ENCODE results near the gene C1orf50.

Gene C1orf50

DNA sequence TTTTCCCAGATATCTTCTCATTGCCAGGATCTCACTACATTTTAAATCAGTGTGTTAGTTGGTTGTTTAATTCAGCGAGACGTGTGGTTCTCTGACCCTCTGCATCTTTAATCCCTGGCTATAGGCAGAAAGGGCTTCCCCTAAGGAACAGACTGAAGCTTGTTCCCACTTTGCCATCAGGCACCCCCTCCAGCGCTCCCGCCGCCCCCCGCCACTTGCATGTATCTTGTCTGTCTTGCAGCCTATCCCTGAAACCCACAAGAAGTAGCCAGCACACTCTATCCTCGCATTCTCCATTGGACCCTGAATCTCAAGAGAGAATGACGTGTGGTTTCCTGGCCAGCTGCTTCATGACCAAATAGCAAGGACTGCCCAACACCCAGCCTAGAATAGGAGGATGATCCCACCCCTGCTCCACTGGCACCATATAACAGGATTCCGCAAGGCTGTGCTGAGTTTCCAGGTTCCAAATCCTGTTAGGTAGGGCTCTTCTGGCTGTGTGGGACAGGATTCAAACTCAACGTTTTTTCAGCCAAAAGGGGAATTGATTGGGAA is 34.8 kb upstream of the C1orf50 start:
- H3K36me3 ChIP-seq (replicated peaks; ENCODE audit: low read depth, low read length): no peaks in the 10 kb centered on the region
- no peaks in the 10 kb centered on the region for H4K20me1 ChIP-seq (ENCODE audit: insufficient read depth, low read length)
- no peak overlapping the region for H3K4me3 ChIP-seq (ENCODE audit: low read length)
- H3K79me2 ChIP-seq (ENCODE audit: low read length): no peaks in the 10 kb centered on the region
- TF ChIP-seq EZH2phosphoT487 (IDR thresholded peaks at IDR 0.05; ENCODE audit: low read depth): no peak
- TF ChIP-seq, protein P1, sequence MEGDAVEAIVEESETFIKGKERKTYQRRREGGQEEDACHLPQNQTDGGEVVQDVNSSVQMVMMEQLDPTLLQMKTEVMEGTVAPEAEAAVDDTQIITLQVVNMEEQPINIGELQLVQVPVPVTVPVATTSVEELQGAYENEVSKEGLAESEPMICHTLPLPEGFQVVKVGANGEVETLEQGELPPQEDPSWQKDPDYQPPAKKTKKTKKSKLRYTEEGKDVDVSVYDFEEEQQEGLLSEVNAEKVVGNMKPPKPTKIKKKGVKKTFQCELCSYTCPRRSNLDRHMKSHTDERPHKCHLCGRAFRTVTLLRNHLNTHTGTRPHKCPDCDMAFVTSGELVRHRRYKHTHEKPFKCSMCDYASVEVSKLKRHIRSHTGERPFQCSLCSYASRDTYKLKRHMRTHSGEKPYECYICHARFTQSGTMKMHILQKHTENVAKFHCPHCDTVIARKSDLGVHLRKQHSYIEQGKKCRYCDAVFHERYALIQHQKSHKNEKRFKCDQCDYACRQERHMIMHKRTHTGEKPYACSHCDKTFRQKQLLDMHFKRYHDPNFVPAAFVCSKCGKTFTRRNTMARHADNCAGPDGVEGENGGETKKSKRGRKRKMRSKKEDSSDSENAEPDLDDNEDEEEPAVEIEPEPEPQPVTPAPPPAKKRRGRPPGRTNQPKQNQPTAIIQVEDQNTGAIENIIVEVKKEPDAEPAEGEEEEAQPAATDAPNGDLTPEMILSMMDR (IDR thresholded peaks at IDR 0.05; ENCODE audit: low read depth, low read length): no peak
- no peak overlapping the region for H2AFZ ChIP-seq (ENCODE audit: low read depth, low read length)
- H3K27me3 ChIP-seq (ENCODE audit: low read depth, low read length): no peaks in the 10 kb centered on the region
- no peak overlapping the region for H3K9ac ChIP-seq (ENCODE audit: low read length)
- no peaks in the 10 kb centered on the region for H3K9me3 ChIP-seq (ENCODE audit: insufficient read depth, low read length)
- H3K27ac ChIP-seq (ENCODE audit: low read length): no peak overlapping the region
- H3K4me2 ChIP-seq (ENCODE audit: low read length): no peak overlapping the region
- peaks cover 13% of the 10 kb centered on the region for H3K4me1 ChIP-seq (ENCODE audit: low read length)

DNA sequence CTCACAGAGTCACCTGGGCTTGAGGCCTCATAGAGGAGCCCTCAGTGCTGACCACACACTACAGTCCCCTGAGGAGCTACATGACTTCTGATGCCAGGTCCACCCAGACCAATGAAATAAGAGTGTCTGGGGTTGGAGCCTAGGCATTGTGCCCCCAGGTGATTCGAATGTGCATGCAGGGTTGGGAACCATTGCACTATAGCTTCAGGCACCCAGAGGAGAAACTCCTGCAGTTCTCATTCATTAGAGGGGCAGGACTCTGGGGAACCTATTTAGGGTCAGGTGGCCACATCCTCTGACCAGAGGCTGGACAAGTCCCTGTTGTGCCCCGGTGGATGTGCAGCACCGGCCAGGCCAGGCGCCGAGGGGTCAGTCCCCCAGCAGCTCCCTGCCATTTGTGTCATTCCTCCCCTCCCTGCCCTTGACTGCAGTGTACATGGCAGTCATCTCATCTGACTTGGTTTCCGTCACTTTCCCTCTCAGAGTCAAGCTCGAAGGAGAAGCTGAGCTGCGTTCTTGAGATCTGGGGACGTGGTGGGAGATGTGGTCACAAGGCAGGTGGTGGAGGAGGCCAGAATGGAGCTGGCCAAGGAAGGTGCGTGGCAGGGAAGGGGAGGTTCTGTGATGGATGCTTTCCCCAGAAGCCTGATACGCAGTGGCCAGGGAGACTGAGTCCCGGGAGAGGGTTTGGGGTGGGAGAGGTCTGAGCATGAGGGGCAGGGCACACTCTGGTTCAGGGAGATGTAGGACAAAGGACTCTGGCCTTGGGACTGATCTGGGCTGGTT is 33.4 kb upstream of the C1orf50 start:
- no peaks in the 10 kb centered on the region for H3K9me3 ChIP-seq (ENCODE audit: insufficient read depth, low read length)
- no peaks in the 10 kb centered on the region for H3K79me2 ChIP-seq (ENCODE audit: low read length)
- no peaks in the 10 kb centered on the region for H3K36me3 ChIP-seq (replicated peaks; ENCODE audit: low read depth, low read length)
- H3K4me3 ChIP-seq (ENCODE audit: low read length): no peak overlapping the region
- TF ChIP-seq EZH2phosphoT487 (IDR thresholded peaks at IDR 0.05; ENCODE audit: low read depth): no peak
- TF ChIP-seq, protein P1 (IDR thresholded peaks at IDR 0.05; ENCODE audit: low read depth, low read length): no peak
- H2AFZ ChIP-seq (ENCODE audit: low read depth, low read length): no peak overlapping the region
- no peak overlapping the region for H3K4me2 ChIP-seq (ENCODE audit: low read length)
- H3K9ac ChIP-seq (ENCODE audit: low read length): no peak overlapping the region
- no peaks in the 10 kb centered on the region for H4K20me1 ChIP-seq (ENCODE audit: insufficient read depth, low read length)
- no peaks in the 10 kb centered on the region for H3K27me3 ChIP-seq (ENCODE audit: low read depth, low read length)
- no peak overlapping the region for H3K27ac ChIP-seq (ENCODE audit: low read length)
- H3K4me1 ChIP-seq (ENCODE audit: low read length): peaks cover 16% of the 10 kb centered on the region

DNA sequence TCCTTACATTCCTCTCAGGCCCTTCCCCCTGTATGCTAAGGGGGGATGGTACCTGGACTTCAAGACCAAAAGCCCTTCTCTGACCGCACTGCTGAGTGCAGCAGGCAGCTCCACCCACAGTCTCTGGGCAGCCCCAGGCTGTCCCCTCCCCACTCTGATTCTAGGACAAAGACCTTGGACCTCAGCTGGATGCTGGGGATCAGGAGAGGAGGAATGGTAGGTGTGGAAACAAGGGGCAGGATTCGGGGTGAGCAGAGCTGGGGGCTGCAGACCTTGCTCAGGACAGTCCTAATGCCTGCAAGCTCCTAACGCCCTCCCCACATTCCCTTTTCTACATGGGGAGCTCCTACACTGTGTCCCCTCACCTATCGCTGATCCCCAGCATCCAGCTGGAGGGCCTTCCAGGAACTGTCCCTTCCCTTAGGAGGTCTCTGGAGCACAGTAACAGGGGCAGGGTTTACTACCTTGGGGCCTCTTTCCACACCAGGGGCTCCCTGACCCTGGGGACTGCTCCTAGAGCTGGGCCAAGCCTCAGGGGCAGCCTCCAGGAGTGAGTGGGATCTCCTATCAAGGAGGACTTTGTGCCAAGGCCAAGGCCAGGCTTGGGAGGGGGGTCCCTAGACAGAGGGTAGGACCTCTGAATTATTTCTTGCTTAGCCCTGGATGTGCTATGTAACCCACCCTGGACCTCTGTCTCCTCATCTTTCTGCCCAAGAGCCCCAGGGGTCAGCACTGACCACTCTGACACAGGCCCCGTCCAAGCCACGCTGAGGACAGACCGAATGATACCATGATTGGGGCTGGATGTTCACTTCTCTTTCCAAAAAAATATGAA is 32.6 kb upstream of the C1orf50 start:
- no peak overlapping the region for H2AFZ ChIP-seq (ENCODE audit: low read depth, low read length)
- TF ChIP-seq, protein P1 (IDR thresholded peaks at IDR 0.05; ENCODE audit: low read depth, low read length): no peak
- TF ChIP-seq EZH2phosphoT487 (IDR thresholded peaks at IDR 0.05; ENCODE audit: low read depth): no peak
- no peaks in the 10 kb centered on the region for H4K20me1 ChIP-seq (ENCODE audit: insufficient read depth, low read length)
- H3K4me3 ChIP-seq (ENCODE audit: low read length): no peak overlapping the region
- H3K27me3 ChIP-seq (ENCODE audit: low read depth, low read length): no peaks in the 10 kb centered on the region
- H3K4me1 ChIP-seq (ENCODE audit: low read length): peaks cover 16% of the 10 kb centered on the region
- H3K9me3 ChIP-seq (ENCODE audit: insufficient read depth, low read length): no peaks in the 10 kb centered on the region
- H3K9ac ChIP-seq (ENCODE audit: low read length): no peak overlapping the region
- no peaks in the 10 kb centered on the region for H3K36me3 ChIP-seq (replicated peaks; ENCODE audit: low read depth, low read length)
- no peak overlapping the region for H3K27ac ChIP-seq (ENCODE audit: low read length)
- no peaks in the 10 kb centered on the region for H3K79me2 ChIP-seq (ENCODE audit: low read length)
- no peak overlapping the region for H3K4me2 ChIP-seq (ENCODE audit: low read length)

DNA sequence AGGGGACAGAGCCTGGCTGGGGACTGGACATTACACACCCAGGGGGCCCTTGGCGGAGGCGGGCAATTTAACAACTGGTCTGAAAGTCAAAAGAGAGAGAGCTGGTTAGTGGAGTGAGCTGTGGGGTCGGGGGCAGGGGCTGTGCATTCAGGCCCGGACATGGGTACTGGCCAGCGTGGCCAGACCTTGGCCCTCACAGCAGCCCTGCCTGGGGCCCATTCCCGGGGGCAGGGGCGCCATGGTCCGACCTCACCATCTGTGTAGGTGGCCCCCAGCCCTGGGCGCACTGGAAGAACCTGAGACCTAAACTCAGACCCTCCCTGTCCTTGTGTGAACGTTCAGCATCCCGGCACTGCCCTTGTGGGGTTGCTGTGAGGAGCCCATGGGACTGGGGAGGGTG is 32.0 kb upstream of the C1orf50 start:
- no peaks in the 10 kb centered on the region for H3K27me3 ChIP-seq (ENCODE audit: low read depth, low read length)
- peaks cover 16% of the 10 kb centered on the region for H3K4me1 ChIP-seq (ENCODE audit: low read length)
- no peak overlapping the region for H3K4me2 ChIP-seq (ENCODE audit: low read length)
- no peak overlapping the region for H3K27ac ChIP-seq (ENCODE audit: low read length)
- no peaks in the 10 kb centered on the region for H4K20me1 ChIP-seq (ENCODE audit: insufficient read depth, low read length)
- H3K9ac ChIP-seq (ENCODE audit: low read length): no peak overlapping the region
- no peak overlapping the region for H3K4me3 ChIP-seq (ENCODE audit: low read length)
- no peak overlapping the region for H2AFZ ChIP-seq (ENCODE audit: low read depth, low read length)
- no peak for TF ChIP-seq EZH2phosphoT487 (IDR thresholded peaks at IDR 0.05; ENCODE audit: low read depth)
- TF ChIP-seq, protein P1 (IDR thresholded peaks at IDR 0.05; ENCODE audit: low read depth, low read length): no peak
- no peaks in the 10 kb centered on the region for H3K79me2 ChIP-seq (ENCODE audit: low read length)
- no peaks in the 10 kb centered on the region for H3K36me3 ChIP-seq (replicated peaks; ENCODE audit: low read depth, low read length)
- no peaks in the 10 kb centered on the region for H3K9me3 ChIP-seq (ENCODE audit: insufficient read depth, low read length)

Measured in OCI-LY3 (cell line).